HL-60 (cell line): ENCODE results near the gene NECTIN3.

Experiments used
- DNase-seq, 2 experiments: peaks; one replicate each; pipeline ENCODE4 v3.0.0-alpha.2; 2010 to 2020; ENCODE audit warnings: low read depth in 1 of 2, low spot score in 1 of 2
- H3K27ac ChIP-seq: fragments of 250-450 bp; sonication (Bioruptor Pico); replicated peaks from 2 replicates; pipeline ENCODE4 v1.5.1; 2020; ENCODE audit warnings: mild to moderate bottlenecking, moderate library complexity
- H3K27me3 ChIP-seq: fragments of 250-450 bp; sonication (Bioruptor Pico); 2 replicates; pipeline ENCODE4 v1.5.1; 2021; ENCODE audit warnings: mild to moderate bottlenecking, moderate library complexity; ENCODE audit not compliant: insufficient read depth, poor library complexity, severe bottlenecking
- H3K4me3 ChIP-seq: replicated peaks from 2 replicates; pipeline ENCODE4 v1.5.1; 2011; ENCODE audit warnings: mild to moderate bottlenecking, control low read depth, low read length; ENCODE audit not compliant: insufficient read depth
- CTCF ChIP-seq: IDR thresholded peaks from one replicate; pipeline ENCODE4 v1.5.1; 2011; ENCODE audit warnings: low read length, control low read depth, inconsistent platforms; ENCODE audit not compliant: insufficient read depth
- GABPA ChIP-seq: IDR thresholded peaks from 2 replicates; pipeline ENCODE4 v1.6.1; 2012; ENCODE audit warnings: low read depth
- POLR2AphosphoS5 ChIP-seq: IDR thresholded peaks from 2 replicates; pipeline ENCODE4 v1.6.1; 2012; ENCODE audit warnings: low read depth
- SPI1 ChIP-seq: IDR thresholded peaks from 2 replicates; pipeline ENCODE4 v1.6.1; 2012; ENCODE audit warnings: low read depth, mild to moderate bottlenecking, borderline replicate concordance
- TF ChIP-seq, protein P1 (sequence below): IDR thresholded peaks from 2 replicates; pipeline ENCODE4 v1.6.1; 2012; ENCODE audit warnings: low read depth; ENCODE audit not compliant: insufficient replicate concordance

NECTIN3 gene

DNA sequence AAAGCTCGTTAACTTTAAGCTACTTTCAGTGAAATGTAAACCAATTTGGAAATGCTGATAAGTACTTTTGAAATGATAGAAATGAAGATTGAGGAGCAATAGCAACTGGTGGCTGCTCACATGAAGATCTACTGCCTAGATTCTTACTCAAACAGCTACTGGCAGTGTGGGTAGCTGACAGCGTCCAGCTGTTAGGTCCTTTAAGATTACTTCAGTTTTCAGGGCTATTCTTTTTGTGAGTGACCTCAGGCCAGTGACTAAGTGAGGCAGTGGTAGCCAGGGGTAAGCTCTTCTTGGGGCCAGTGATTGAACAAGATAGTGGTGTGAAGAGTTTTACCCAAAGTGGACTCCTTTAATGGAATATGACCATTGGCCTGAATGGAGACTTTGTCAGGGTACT is 41.3 kb downstream of the NECTIN3 start:
- TF ChIP-seq GABPA (no peak), CTCF (no peak)
- TF ChIP-seq, protein P1, sequence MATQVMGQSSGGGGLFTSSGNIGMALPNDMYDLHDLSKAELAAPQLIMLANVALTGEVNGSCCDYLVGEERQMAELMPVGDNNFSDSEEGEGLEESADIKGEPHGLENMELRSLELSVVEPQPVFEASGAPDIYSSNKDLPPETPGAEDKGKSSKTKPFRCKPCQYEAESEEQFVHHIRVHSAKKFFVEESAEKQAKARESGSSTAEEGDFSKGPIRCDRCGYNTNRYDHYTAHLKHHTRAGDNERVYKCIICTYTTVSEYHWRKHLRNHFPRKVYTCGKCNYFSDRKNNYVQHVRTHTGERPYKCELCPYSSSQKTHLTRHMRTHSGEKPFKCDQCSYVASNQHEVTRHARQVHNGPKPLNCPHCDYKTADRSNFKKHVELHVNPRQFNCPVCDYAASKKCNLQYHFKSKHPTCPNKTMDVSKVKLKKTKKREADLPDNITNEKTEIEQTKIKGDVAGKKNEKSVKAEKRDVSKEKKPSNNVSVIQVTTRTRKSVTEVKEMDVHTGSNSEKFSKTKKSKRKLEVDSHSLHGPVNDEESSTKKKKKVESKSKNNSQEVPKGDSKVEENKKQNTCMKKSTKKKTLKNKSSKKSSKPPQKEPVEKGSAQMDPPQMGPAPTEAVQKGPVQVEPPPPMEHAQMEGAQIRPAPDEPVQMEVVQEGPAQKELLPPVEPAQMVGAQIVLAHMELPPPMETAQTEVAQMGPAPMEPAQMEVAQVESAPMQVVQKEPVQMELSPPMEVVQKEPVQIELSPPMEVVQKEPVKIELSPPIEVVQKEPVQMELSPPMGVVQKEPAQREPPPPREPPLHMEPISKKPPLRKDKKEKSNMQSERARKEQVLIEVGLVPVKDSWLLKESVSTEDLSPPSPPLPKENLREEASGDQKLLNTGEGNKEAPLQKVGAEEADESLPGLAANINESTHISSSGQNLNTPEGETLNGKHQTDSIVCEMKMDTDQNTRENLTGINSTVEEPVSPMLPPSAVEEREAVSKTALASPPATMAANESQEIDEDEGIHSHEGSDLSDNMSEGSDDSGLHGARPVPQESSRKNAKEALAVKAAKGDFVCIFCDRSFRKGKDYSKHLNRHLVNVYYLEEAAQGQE = no peak
- no peak for DNase-seq
- no peak overlapping the region for H3K27ac ChIP-seq
- H3K4me3 ChIP-seq = no peak overlapping the region
- H3K27me3 ChIP-seq = no peaks in the 10 kb centered on the region

- H3K27me3 ChIP-seq = no peaks in the 10 kb centered on the region
- no peak overlapping the region for H3K27ac ChIP-seq
- H3K4me3 ChIP-seq = no peak overlapping the region
- TF ChIP-seq, protein P1 = no peak
- TF ChIP-seq CTCF (no peak), POLR2AphosphoS5 (no peak), SPI1 (no peak), GABPA (no peak)
- no peak for DNase-seq
These were observed 57.3 kb downstream of the NECTIN3 start for GRCh38 chr3:111128884-111129283.

DNA sequence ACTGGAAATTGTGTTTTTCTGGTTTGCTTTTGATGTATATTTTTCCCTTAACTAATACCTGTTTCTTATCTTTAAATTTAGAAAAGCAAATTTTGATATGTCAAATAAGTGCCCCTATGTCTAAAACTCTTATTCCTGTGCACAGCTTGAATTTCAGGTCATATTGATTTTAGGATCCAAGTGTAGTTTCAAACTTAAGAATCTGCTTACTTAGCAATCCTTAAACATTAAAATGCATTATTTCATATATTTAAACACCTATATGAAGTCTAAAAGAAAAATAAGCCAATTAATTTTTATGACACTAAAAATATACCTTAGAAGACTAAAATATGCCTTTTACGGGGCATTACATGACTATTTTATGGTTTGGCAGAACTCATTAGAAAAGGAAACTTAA is 59.2 kb downstream of the NECTIN3 start:
- no peak for DNase-seq
- Histone ChIP-seq H3K4me3 (no peak overlapping the region), H3K27me3 (no peaks in the 10 kb centered on the region), H3K27ac (no peak overlapping the region)
- TF ChIP-seq SPI1 (no peak), GABPA (no peak), POLR2AphosphoS5 (no peak), CTCF (no peak)
- TF ChIP-seq, protein P1 = no peak
